ENCODE results near the gene ROR1.
"Not testable (repeated sequence)": the region's sequence is repeated elsewhere in the genome, so short reads cannot be mapped to it uniquely, and the experiment has no call there.

Gene ROR1

GRCh38 chr1:64197076-64197475 is 423.3 kb downstream of the ROR1 start:
- DNase-seq: no peak

GRCh38 chr1:64199154-64199553 is 425.3 kb downstream of the ROR1 start:
- no peak for DNase-seq

GRCh38 chr1:64200064-64200463 is 426.2 kb downstream of the ROR1 start:
- no peak for DNase-seq

GRCh38 chr1:64203420-64203819 is 429.6 kb downstream of the ROR1 start, which contains the start of gene UBE2U:
TSS of gene UBE2U (plus strand) at chr1:64203623. CDS start at chr1:64204051, 428 bp downstream.
- no peak for DNase-seq

- no peak for DNase-seq
Measured at GRCh38 chr1:64209221-64209620, 435.4 kb downstream of the ROR1 start.

GRCh38 chr1:64212031-64212430 is 438.2 kb downstream of the ROR1 start:
- no peak for DNase-seq

- no peak for DNase-seq
Measured at GRCh38 chr1:64215576-64215975, 441.8 kb downstream of the ROR1 start.

GRCh38 chr1:64220241-64220640 is 446.4 kb downstream of the ROR1 start:
- no peak for DNase-seq

GRCh38 chr1:64223329-64224151 is 449.7 kb downstream of the ROR1 start:
- no peak for DNase-seq

- DNase-seq: not testable (repeated sequence)
Measured at GRCh38 chr1:64224236-64224635, 450.4 kb downstream of the ROR1 start.

- no peak for DNase-seq
Measured at GRCh38 chr1:64228167-64228957, 454.5 kb downstream of the ROR1 start.

GRCh38 chr1:64229307-64229706 is 455.5 kb downstream of the ROR1 start:
- no peak for DNase-seq

Data from stimulated activated CD4-positive, alpha-beta T cell treated with anti-CD3 and anti-CD28 coated beads, Interleukin-1b, Interleukin-23, amount 100 ng/mL, for 48 hours (primary cell).